CD4-positive, alpha-beta T cell treated with Interleukin-6 at 100 ng/mL for 8 hours (primary cell): ENCODE results near the gene CYB5R4.
"Not testable (repeated sequence)": the region's sequence is repeated elsewhere in the genome, so short reads cannot be mapped to it uniquely, and the experiment has no call there.

Experiments used
- DNase-seq: peaks from one replicate; pipeline ENCODE4 v3.0.0-alpha.2; 2020; ENCODE audit warnings: mixed read lengths, low spot score

Gene CYB5R4

GRCh38 chr6:83867043-83867442 is 7.6 kb downstream of the CYB5R4 start:
- DNase-seq = no peak

- DNase-seq = no peak
Observed at GRCh38 chr6:83867527-83868161, 8.2 kb downstream of the CYB5R4 start.

- no peak for DNase-seq
Observed at GRCh38 chr6:83868639-83869038, 9.2 kb downstream of the CYB5R4 start.

GRCh38 chr6:83870649-83871048 is 11.2 kb downstream of the CYB5R4 start:
- no peak for DNase-seq

- no peak for DNase-seq
Observed at GRCh38 chr6:83872386-83873118, 13.1 kb downstream of the CYB5R4 start.

GRCh38 chr6:83873869-83874268 is 14.4 kb downstream of the CYB5R4 start:
- DNase-seq = no peak

GRCh38 chr6:83875843-83876242 is 16.4 kb downstream of the CYB5R4 start:
- no peak for DNase-seq

- no peak for DNase-seq
Observed at GRCh38 chr6:83878902-83879644, 19.6 kb downstream of the CYB5R4 start.

- no peak for DNase-seq
Observed at GRCh38 chr6:83879746-83880145, 20.3 kb downstream of the CYB5R4 start.

- no peak for DNase-seq
Observed at GRCh38 chr6:83883240-83883639, 23.8 kb downstream of the CYB5R4 start.

GRCh38 chr6:83884523-83884922 is 25.0 kb downstream of the CYB5R4 start:
- peak; percentile 25 for DNase-seq

GRCh38 chr6:83885984-83886383 is 26.5 kb downstream of the CYB5R4 start:
- no peak for DNase-seq

GRCh38 chr6:83889621-83890020 is 30.1 kb downstream of the CYB5R4 start:
- DNase-seq = no peak

GRCh38 chr6:83890520-83890919 is 31.0 kb downstream of the CYB5R4 start:
- no peak for DNase-seq

GRCh38 chr6:83891586-83891985 is 32.1 kb downstream of the CYB5R4 start:
- DNase-seq = no peak

- no peak for DNase-seq
Observed at GRCh38 chr6:83893024-83893423, 33.5 kb downstream of the CYB5R4 start.

- DNase-seq = not testable (repeated sequence)
Observed at GRCh38 chr6:83897094-83897493, 37.6 kb downstream of the CYB5R4 start.

- DNase-seq = no peak
Observed at GRCh38 chr6:83901624-83902023, 42.1 kb downstream of the CYB5R4 start.

GRCh38 chr6:83904395-83904794 is 44.9 kb downstream of the CYB5R4 start:
- no peak for DNase-seq

- DNase-seq = no peak
Observed at GRCh38 chr6:83905648-83906047, 46.2 kb downstream of the CYB5R4 start.

- DNase-seq = not testable (repeated sequence)
Observed at GRCh38 chr6:83907623-83908390, 48.3 kb downstream of the CYB5R4 start.

- no peak for DNase-seq
Observed at GRCh38 chr6:83908813-83909212, 49.3 kb downstream of the CYB5R4 start.
